Activated CD4-positive, alpha-beta T cell treated with anti-CD3 and anti-CD28 coated beads for 36 hours (primary cell): ENCODE data around the gene TENT5C. TPM values are rescaled to one million over a fixed set of nuclear protein-coding genes. Genes with fewer than 3 reads are reported as not detected.
A peak's percentile ranks its signal among the peaks of the same experiment; 100 is the strongest.
"Not testable (repeated sequence)": the region's sequence is repeated elsewhere in the genome, so short reads cannot be mapped to it uniquely, and the experiment has no call there.

Experiments used
- ATAC-seq: fragments of 200-7000 bp; cut with Tn5 transposase; one replicate; pipeline ENCODE4 v1.10.0; 2021; ENCODE audit warnings: mild to moderate bottlenecking, moderate library complexity
- CTCF ChIA-PET: fragments of 350-600 bp; sonication (Branson Sonifier 250); formaldehyde crosslinking; loops from one replicate; lab custom pipeline; 2021; ENCODE audit warnings: antibody characterized with exemption; lab: Charles Lee
- POLR2A ChIA-PET: fragments of 350-600 bp; sonication (Branson Sonifier 250); formaldehyde crosslinking; loops from one replicate; lab custom pipeline; 2021; ENCODE audit warnings: antibody characterized with exemption, inconsistent platforms; lab: Charles Lee
- DNase-seq: peaks from one replicate; pipeline ENCODE4 v3.0.0-alpha.2; 2020
- H3K27ac Mint-ChIP-seq: one replicate; pipeline ENCODE4 v1.8.0; 2021; ENCODE audit warnings: mixed read lengths
- H3K27me3 Mint-ChIP-seq: one replicate; pipeline ENCODE4 v1.8.0; 2021; ENCODE audit warnings: mixed read lengths
- H3K36me3 Mint-ChIP-seq: one replicate; pipeline ENCODE4 v1.8.0; 2021; ENCODE audit warnings: low read depth, mixed read lengths
- H3K4me1 Mint-ChIP-seq: one replicate; pipeline ENCODE4 v1.8.0; 2021; ENCODE audit warnings: mixed read lengths
- H3K4me3 Mint-ChIP-seq: one replicate; pipeline ENCODE4 v1.8.0; 2021; ENCODE audit warnings: mild to moderate bottlenecking, moderate library complexity, mixed read lengths
- H3K9me3 Mint-ChIP-seq: one replicate; pipeline ENCODE4 v1.8.0; 2021; ENCODE audit warnings: low read depth, mixed read lengths
- intact Hi-C, 2 experiments: fragments of 100-400 bp; cut with DNase I in 1 of 2; cut with micrococcal nuclease in 1 of 2; formaldehyde crosslinking; loops; one replicate each; pipeline versions ENCODE4 v1.14.2 to v1.15.1; 2022 to 2024; cut with DNase I, micrococcal nuclease
- total RNA-seq, 2 experiments: library from RNA; stranded (reverse); gene quantifications; one replicate each; pipeline ENCODE4 v1.2.3, GENCODE V29; 2021

TENT5C gene
- total RNA-seq: 1 to 10 TPM; 6.0 to 6.4 TPM

DNA sequence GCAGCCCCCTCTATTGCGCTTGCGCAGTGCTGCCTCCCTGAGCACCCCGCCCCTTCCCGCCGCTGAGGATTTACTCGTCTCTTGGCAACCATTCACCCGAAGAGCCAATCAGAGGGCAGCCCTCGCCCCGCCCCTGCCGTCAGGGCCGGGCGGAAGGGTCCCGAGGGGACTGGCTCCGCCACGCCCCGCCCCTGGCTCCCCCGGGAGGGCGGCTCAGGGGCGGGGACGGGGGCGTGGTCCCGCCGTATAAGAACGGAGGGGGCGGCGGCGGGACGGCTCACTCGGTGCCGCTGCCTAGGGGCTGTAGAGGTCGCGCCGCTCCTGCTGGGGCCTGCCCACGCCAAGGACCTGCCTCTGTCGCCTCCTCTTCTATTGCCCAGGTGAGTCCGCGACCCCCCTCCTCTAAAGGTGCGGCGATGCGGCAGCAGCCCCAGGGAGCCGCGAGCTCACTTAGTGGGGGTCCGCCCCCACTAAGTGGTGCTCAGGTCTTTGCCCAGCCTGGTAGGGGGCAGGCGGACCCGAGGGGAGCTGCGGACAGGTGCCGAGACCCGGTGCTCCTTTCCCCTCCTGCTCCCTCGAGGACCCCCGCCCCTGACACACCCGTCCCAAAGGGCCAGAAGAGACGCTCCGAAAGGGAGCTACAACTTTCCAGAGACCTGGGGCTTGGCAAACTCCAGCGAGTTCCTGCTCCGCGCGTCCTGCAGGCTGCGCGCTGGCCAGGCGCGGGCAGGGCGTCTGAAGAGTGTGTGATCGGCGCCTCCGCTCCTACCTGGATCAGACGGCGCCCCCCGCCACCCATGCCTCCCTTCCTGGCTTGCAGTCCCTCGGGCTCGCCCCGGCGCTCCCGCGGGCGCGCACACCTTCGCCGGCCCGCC lies at the start of gene TENT5C:
TSS of gene TENT5C (plus strand) at position 275 of the 875 bp plus-strand sequence. CDS start 16,821 bp downstream, outside the sequence.
- ChIA-PET POLR2A (interaction anchor here (0.6 to 2.1 kb wide), 5 partner anchors 11 to 70 kb away, joined by 3 to 14 read pairs (median 5); no protein-coding TSS in a partner anchor), CTCF (interaction anchor here (1.3 to 2.4 kb wide), 3 partner anchors 10 to 71 kb away, joined by 5 to 15 read pairs (median 13); no protein-coding TSS in a partner anchor)
- peak within 1 kb of the TSS; percentile 86 for H3K27ac Mint-ChIP-seq
- DNase-seq (peak; percentile 98), ATAC-seq (peak; percentile 96)
- intact Hi-C loops: loop anchor here (1.0 to 10.0 kb wide), 13 partner anchors 50 to 1535 kb away; partner anchors contain the start of genes TTF2 (in 2 of the 2), CD2 (in 1 of the 2), GDAP2 (in 1 of the 2) and MAN1A2 (in 1 of the 2)
- H3K4me3 Mint-ChIP-seq: peak within 1 kb of the TSS; percentile 92
- no peaks in the 10 kb centered on the region for H3K9me3 Mint-ChIP-seq
- peaks cover 37% of the 10 kb centered on the region for H3K4me1 Mint-ChIP-seq
- H3K27me3 Mint-ChIP-seq: peaks cover 2% of the 10 kb centered on the region
- H3K36me3 Mint-ChIP-seq: peaks cover 2% of the 10 kb centered on the region

DNA sequence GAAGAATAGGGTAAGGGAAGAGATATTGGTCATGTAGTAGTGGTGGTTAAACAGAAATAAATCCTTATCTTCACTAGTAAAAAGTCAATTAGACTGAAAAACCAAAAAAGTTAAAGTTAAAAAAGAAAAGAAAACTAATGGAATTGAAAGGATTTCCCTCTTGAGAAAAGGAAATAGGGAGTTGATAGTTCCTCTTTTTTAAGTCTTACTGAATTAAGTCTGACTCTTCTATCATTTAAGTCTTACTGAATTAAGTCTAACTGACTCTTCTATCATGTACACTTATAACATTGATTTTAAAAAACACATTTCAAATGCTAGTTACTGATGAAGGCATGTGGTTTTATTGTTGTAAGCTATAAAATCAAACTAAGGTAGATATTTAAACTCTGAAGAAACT lies 49.5 kb upstream of the TENT5C start:
- CTCF ChIA-PET: interaction anchor here (0.9 to 1.6 kb wide), 3 partner anchors 22 to 199 kb away, joined by 3 to 4 read pairs (median 3); no protein-coding TSS in a partner anchor
- intact Hi-C loops: no loop called here
- no peak overlapping the region for H3K27ac Mint-ChIP-seq
- POLR2A ChIA-PET: no interaction called here
- peaks cover 2% of the 10 kb centered on the region for H3K27me3 Mint-ChIP-seq
- no peaks in the 10 kb centered on the region for H3K36me3 Mint-ChIP-seq
- no peak for DNase-seq
- no peak overlapping the region for H3K4me3 Mint-ChIP-seq
- H3K4me1 Mint-ChIP-seq: no peaks in the 10 kb centered on the region
- peaks cover 8% of the 10 kb centered on the region for H3K9me3 Mint-ChIP-seq
- ATAC-seq: no peak

DNA sequence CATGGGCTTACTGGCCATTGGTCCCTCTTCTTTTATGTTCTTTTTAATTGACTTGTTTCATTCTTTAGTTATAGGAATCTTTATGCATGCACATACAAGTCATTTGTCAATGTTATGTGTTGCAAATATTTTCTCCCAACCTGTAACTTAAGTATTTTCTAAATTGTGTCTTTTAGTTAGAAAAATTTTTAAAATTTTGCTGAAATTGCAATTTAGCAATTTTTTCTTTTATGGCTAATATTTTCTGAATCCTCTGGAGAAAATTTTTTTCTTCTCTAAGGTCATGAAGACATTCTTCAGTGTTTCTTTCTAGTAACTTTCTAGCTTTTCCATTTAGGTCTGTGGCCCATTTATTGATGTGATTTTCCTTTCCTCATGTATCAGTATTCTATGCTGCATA lies 48.9 kb upstream of the TENT5C start:
- Mint-ChIP-seq H3K4me3 (no peak overlapping the region), H3K9me3 (peaks cover 8% of the 10 kb centered on the region), H3K27me3 (peaks cover 2% of the 10 kb centered on the region), H3K27ac (no peak overlapping the region), H3K4me1 (no peaks in the 10 kb centered on the region), H3K36me3 (no peaks in the 10 kb centered on the region)
- no peak for ATAC-seq
- ChIA-PET POLR2A (no interaction called here), CTCF (interaction anchor here (0.9 kb wide), 1 partner anchor 38 kb away, joined by 3 read pairs; no protein-coding TSS in a partner anchor)
- intact Hi-C loops: no loop called here
- no peak for DNase-seq

DNA sequence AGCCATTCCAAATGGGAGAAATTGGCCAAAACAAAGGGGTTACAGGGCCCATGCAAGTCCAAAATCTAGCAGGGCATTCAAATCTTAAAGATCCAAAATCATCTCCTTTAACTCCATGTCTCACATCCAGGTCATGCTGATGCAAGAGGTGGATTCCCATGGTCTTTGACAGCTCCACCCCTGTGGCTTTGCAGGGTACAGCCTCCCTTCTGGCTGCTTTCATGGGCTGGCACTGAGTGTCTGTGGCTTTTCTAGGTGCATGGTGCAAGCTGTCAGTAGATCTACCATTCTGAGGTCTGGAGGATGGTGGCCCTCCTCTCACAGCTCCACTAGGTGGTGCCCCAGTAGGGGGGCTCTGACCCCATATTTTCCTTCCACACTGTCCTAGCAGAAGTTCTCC lies 47.4 kb upstream of the TENT5C start:
- H3K27ac Mint-ChIP-seq, H3K4me1 Mint-ChIP-seq, H3K9me3 Mint-ChIP-seq, DNase-seq, POLR2A ChIA-PET, H3K27me3 Mint-ChIP-seq, intact Hi-C loops, H3K4me3 Mint-ChIP-seq, H3K36me3 Mint-ChIP-seq, ATAC-seq: not testable (repeated sequence)
- CTCF ChIA-PET: interaction anchor here (0.7 to 1.2 kb wide), 2 partner anchors 23 to 202 kb away, joined by 3 to 4 read pairs; no protein-coding TSS in a partner anchor

DNA sequence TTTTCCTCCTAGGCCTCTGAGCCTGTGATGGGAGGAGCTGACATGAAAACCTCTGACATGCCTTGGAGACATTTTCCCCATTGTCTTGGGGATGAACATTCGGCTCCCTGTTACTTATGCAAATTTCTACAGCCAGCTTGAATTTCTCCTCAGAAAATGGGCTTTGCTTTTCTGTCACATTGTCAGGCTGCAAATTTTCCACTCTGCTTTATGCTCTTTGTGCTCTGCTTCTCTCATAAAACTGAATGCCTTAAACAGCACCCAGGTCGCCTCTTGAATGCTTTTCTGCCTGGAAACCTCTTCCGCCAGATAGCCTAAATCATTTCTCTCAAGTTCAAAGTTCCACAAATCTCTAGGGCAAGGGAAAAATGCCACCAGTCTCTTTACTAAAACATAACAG lies 46.7 kb upstream of the TENT5C start:
- Mint-ChIP-seq H3K27me3 (peaks cover 2% of the 10 kb centered on the region), H3K4me1 (no peaks in the 10 kb centered on the region), H3K36me3 (no peaks in the 10 kb centered on the region), H3K4me3 (no peak overlapping the region), H3K9me3 (peaks cover 8% of the 10 kb centered on the region), H3K27ac (no peak overlapping the region)
- intact Hi-C loops: no loop called here
- ATAC-seq: no peak
- no peak for DNase-seq
- ChIA-PET POLR2A (no interaction called here), CTCF (no interaction called here)

DNA sequence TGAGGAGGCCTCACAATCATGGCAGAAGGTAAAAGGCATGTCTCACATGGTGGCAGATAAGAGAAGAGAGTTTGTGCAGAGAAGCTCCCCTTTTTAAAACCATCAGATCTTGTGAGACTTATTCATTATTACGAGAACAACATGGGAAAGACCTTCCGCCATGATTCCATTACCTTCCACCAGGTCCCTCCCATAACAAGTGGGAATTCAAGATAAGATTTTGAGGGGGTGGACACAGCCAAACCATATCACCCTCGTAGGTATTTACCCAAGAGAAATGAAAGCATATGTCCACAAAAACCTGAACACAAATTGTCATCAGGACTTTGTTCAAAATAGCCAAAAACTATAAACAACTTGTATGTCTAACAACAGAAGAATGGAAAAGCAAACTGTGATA lies 45.9 kb upstream of the TENT5C start:
- Mint-ChIP-seq H3K27ac (no peak overlapping the region), H3K9me3 (peaks cover 8% of the 10 kb centered on the region), H3K27me3 (peaks cover 4% of the 10 kb centered on the region), H3K4me3 (no peak overlapping the region), H3K36me3 (no peaks in the 10 kb centered on the region), H3K4me1 (no peaks in the 10 kb centered on the region)
- ATAC-seq: no peak
- DNase-seq: no peak
- ChIA-PET CTCF (interaction anchor here (1.2 kb wide), 1 partner anchor 68 kb away, joined by 3 read pairs; no protein-coding TSS in a partner anchor), POLR2A (no interaction called here)
- intact Hi-C loops: no loop called here

DNA sequence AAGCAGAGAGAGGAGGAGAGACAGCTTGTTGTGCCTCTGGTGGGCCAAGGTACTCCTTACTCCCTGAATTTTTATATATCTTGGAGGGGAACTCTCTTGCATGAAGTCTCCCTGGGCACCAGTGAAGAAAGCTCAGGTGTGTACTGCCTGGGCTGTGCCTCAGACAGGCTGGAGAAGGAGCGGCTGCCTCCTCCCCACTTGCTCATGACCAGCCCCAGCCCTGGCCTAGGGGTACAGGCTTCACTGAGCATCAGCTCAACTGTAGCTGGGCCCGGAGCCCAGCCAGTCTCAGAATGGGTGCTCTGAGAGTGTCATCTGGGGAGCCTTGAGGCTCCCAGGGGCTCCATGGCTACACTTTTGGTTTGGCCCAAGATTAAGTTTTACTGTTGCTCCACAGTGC lies 44.8 kb upstream of the TENT5C start:
- Mint-ChIP-seq H3K9me3 (peaks cover 8% of the 10 kb centered on the region), H3K27ac (no peak overlapping the region), H3K36me3 (no peaks in the 10 kb centered on the region), H3K27me3 (peaks cover 4% of the 10 kb centered on the region), H3K4me1 (no peaks in the 10 kb centered on the region), H3K4me3 (no peak overlapping the region)
- intact Hi-C loops: no loop called here
- ATAC-seq (no peak), DNase-seq (no peak)
- POLR2A ChIA-PET: no interaction called here
- CTCF ChIA-PET: interaction anchor here (0.7 to 1.2 kb wide), 2 partner anchors 67 to 261 kb away, joined by 3 read pairs; no protein-coding TSS in a partner anchor

DNA sequence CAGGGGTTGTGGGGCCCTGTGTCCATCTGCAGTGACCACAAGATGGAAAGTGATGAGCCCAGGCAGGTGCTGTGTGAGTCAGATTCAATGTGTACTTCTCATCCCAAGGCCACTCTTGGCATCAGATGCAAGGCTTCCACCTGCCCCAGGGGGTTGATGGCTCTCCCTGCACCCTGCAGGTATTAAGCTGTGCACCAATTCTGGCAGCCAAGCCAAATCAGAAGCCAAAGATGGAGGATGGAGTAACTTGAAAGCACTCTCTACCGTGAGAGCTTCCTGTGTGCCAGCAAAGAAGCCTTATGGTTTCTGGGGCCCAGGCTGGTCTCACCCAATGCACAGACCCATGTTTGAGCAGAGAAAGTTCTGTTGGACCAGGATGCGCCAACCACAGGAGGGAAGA lies 44.3 kb upstream of the TENT5C start:
- H3K27ac Mint-ChIP-seq: no peak overlapping the region
- ChIA-PET POLR2A (no interaction called here), CTCF (interaction anchor here (0.7 kb wide), 2 partner anchors 27 to 261 kb away, joined by 3 read pairs; no protein-coding TSS in a partner anchor)
- H3K4me3 Mint-ChIP-seq: no peak overlapping the region
- H3K36me3 Mint-ChIP-seq: no peaks in the 10 kb centered on the region
- DNase-seq (no peak), ATAC-seq (no peak)
- intact Hi-C loops: no loop called here
- H3K9me3 Mint-ChIP-seq: peaks cover 8% of the 10 kb centered on the region
- H3K4me1 Mint-ChIP-seq: no peaks in the 10 kb centered on the region
- H3K27me3 Mint-ChIP-seq: peaks cover 4% of the 10 kb centered on the region

DNA sequence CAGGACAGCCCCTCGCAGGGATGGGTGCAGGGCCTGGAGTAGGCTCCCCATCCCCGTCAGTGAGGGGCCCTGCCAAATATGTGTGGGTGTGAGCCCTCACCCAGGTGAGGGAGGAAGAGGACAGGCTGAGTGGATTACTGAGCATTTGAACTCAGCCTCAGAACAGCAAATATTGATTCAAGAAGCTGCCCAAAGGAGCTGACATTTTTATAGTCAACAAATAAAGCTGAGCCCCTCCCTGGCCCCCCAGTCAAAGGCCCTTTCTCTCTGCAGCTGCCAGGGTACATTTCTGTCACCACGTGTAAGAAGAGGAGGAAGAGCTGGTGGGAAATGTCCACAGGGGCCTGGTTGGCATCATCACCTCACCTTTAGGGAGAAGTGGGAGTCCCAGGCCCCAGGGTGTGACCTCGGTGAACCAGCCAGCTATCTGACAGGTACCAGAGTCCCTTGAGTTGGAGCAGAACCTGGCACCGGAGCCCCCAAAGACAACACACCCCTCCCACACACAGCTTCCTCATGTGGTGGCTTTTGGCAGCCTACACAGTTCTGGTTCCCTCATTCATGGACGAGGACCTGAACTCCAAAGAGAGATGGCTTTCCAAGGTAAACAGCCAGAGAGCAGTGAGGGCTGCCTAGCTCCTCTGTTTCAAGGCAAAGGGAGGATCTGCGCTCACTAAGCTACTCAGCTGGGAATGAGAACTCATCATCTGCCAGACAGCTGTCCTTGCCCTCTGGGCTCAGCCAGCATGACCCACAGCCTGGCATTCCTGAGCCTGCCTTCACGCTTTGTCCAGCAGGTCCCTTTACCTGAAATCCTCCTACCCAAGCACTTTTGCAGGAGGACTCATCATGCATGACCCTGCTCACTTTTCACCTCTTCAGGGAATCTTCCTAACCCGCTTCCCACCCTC lies 43.0 kb upstream of the TENT5C start:
- peaks cover 8% of the 10 kb centered on the region for H3K9me3 Mint-ChIP-seq
- no peak overlapping the region for H3K27ac Mint-ChIP-seq
- no peaks in the 10 kb centered on the region for H3K4me1 Mint-ChIP-seq
- ChIA-PET POLR2A (interaction anchor here (0.6 kb wide), 2 partner anchors 21 to 174 kb away, joined by 3 to 13 read pairs; no protein-coding TSS in a partner anchor), CTCF (interaction anchor here (0.7 to 0.9 kb wide), 3 partner anchors 12 to 134 kb away, joined by 3 to 5 read pairs (median 3); no protein-coding TSS in a partner anchor)
- intact Hi-C loops: no loop called here
- ATAC-seq (no peak), DNase-seq (no peak)
- H3K27me3 Mint-ChIP-seq: peaks cover 2% of the 10 kb centered on the region
- H3K4me3 Mint-ChIP-seq: no peak overlapping the region
- no peaks in the 10 kb centered on the region for H3K36me3 Mint-ChIP-seq

DNA sequence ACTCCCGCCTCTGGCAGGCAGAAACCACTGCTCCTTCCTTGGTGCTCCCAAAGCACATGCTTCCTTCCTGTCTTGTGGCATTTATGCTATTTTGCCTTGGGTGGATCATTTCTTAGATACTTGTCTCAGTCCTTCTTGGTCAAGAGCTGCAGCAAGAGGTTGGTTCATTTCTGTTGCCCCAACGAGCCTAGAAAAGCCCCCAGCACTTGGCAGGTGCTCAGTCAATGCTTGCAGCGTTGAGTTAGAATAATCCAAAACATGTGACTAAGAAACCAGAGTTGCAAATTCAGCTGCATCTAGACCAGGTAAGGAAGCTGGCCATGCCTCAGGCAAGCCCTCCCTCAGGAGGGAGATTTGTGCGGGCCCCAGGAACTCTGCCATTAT lies 42.4 kb upstream of the TENT5C start:
- peaks cover 2% of the 10 kb centered on the region for H3K27me3 Mint-ChIP-seq
- no peaks in the 10 kb centered on the region for H3K36me3 Mint-ChIP-seq
- H3K4me3 Mint-ChIP-seq: no peak overlapping the region
- ChIA-PET POLR2A (interaction anchor here (0.6 kb wide), 1 partner anchor 22 kb away, joined by 13 read pairs; no protein-coding TSS in a partner anchor), CTCF (interaction anchor here (0.9 to 1.1 kb wide), 2 partner anchors 12 to 28 kb away, joined by 3 to 6 read pairs; no protein-coding TSS in a partner anchor)
- no peak for DNase-seq
- H3K27ac Mint-ChIP-seq: no peak overlapping the region
- intact Hi-C loops: no loop called here
- ATAC-seq: no peak
- H3K4me1 Mint-ChIP-seq: no peaks in the 10 kb centered on the region
- H3K9me3 Mint-ChIP-seq: peaks cover 8% of the 10 kb centered on the region
